ENCODE results near the gene TMEM238L.

DNA sequence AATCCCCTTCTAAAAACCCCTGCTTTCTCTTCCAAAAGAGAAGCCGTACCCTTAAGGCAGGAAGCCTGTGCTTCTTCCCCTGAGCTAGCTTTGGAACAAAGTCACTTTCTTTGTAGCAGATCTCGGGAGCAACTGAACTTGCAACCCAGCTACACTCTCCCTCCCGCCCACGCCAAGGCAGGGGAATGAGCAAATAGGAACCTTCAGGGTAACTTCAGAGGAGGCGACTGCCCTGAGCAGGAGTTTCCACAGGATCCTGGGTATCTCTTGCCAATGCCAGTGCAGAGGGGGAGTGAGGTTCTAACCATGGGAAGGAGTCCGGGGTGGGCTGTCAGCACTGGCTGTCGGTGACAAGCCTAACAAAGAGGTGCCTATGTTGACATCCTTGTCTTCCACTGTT, 39.9 kb upstream of the TMEM238L start:
- TF ChIP-seq, protein P1, sequence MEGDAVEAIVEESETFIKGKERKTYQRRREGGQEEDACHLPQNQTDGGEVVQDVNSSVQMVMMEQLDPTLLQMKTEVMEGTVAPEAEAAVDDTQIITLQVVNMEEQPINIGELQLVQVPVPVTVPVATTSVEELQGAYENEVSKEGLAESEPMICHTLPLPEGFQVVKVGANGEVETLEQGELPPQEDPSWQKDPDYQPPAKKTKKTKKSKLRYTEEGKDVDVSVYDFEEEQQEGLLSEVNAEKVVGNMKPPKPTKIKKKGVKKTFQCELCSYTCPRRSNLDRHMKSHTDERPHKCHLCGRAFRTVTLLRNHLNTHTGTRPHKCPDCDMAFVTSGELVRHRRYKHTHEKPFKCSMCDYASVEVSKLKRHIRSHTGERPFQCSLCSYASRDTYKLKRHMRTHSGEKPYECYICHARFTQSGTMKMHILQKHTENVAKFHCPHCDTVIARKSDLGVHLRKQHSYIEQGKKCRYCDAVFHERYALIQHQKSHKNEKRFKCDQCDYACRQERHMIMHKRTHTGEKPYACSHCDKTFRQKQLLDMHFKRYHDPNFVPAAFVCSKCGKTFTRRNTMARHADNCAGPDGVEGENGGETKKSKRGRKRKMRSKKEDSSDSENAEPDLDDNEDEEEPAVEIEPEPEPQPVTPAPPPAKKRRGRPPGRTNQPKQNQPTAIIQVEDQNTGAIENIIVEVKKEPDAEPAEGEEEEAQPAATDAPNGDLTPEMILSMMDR (IDR thresholded peaks at IDR 0.05), result no peak
- TF ChIP-seq POLR2A (IDR thresholded peaks at IDR 0.05), result no peak

Measured in esophagus squamous epithelium (tissue), 4 donors.